Mucosa of descending colon (tissue), 3 donors: Measurements from ENCODE around the gene CCDC158. TPM values are rescaled to one million over a fixed set of nuclear protein-coding genes. Genes with fewer than 3 reads are reported as not detected.

Source experiments
- ATAC-seq: fragments of 200-7000 bp; cut with Tn5 transposase; one replicate; pipeline ENCODE4 v1.9.1; 2020; ENCODE audit warnings: mild to moderate bottlenecking, moderate library complexity
- DNase-seq, 3 donors: peaks; one replicate each; pipeline ENCODE4 v3.0.0-alpha.2; 2020
- H3K36me3 ChIP-seq: fragments of 200-600 bp; one replicate; pipeline ENCODE4 v1.8.0; 2021; ENCODE audit warnings: low read depth, mild to moderate bottlenecking
- H3K4me1 ChIP-seq: fragments of 200-600 bp; one replicate; pipeline ENCODE4 v1.8.0; 2021; ENCODE audit warnings: low read depth, mild to moderate bottlenecking
- H3K4me3 ChIP-seq: fragments of 200-600 bp; one replicate; pipeline ENCODE4 v1.8.0; 2021; ENCODE audit warnings: mild to moderate bottlenecking
- H3K9me3 ChIP-seq: fragments of 200-600 bp; one replicate; pipeline ENCODE4 v1.8.0; 2021; ENCODE audit warnings: mild to moderate bottlenecking
- intact Hi-C, 2 donors: fragments of 100-400 bp; cut with DNase I in 1 of 2; cut with micrococcal nuclease in 1 of 2; formaldehyde crosslinking; loops; one replicate each; pipeline versions ENCODE4 v1.11.0 to v1.11.1; 2022; cut with DNase I, micrococcal nuclease
- total RNA-seq, 3 donors: library from RNA; stranded (reverse); fragmentation: NEBNext Ultra II Directional in 2 of 3; extraction: Animal tissue kit (Norgen Biotek cat#: 25700) in 2 of 3; gene quantifications; one replicate each; pipeline versions ENCODE4 v1.2.1 to v1.2.4, GENCODE V29; 2021 to 2023
- TF ChIP-seq, protein P1 (sequence below): fragments of 200-600 bp; IDR thresholded peaks from one replicate; pipeline ENCODE4 v1.8.0; 2022; ENCODE audit warnings: antibody characterized with exemption, mild to moderate bottlenecking
- donor health status: DM: no; HTN: no; CAD: no; lungs with moderate emphysema.
- donor health status: DM: no; HTN: no; CAD: no.
- donor health status: DM: no; HTN: yes; CAD: no.

The CCDC158 gene
- total RNA-seq, 3 donors from 2014 or later = 0.82 TPM; not detected in 2

DNA sequence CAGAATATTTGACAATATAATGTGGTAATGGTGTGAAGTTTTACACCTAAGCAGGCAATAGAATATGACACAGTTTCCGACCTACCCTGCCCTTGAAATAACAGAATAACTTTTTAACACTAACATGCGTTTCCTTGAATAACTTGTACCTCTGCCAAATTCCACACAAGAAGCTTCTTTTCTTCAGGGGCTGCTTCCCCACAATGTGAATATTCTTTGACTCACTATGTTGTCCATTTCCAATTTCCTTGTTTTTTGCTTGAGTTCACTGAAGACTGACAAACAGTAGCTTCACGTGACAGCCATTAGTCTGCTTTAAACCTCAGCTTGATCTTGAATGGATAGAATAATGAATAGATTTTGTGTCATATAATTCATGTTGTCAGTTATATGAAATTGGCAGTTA is 28.4 kb upstream of the CCDC158 start:
- intact Hi-C loops = no loop called here
- DNase-seq = no peak
- ATAC-seq = no peak
- Histone ChIP-seq H3K4me3 (no peak overlapping the region), H3K4me1 (no peaks in the 10 kb centered on the region), H3K36me3 (no peaks in the 10 kb centered on the region), H3K9me3 (no peaks in the 10 kb centered on the region)
- TF ChIP-seq, protein P1, sequence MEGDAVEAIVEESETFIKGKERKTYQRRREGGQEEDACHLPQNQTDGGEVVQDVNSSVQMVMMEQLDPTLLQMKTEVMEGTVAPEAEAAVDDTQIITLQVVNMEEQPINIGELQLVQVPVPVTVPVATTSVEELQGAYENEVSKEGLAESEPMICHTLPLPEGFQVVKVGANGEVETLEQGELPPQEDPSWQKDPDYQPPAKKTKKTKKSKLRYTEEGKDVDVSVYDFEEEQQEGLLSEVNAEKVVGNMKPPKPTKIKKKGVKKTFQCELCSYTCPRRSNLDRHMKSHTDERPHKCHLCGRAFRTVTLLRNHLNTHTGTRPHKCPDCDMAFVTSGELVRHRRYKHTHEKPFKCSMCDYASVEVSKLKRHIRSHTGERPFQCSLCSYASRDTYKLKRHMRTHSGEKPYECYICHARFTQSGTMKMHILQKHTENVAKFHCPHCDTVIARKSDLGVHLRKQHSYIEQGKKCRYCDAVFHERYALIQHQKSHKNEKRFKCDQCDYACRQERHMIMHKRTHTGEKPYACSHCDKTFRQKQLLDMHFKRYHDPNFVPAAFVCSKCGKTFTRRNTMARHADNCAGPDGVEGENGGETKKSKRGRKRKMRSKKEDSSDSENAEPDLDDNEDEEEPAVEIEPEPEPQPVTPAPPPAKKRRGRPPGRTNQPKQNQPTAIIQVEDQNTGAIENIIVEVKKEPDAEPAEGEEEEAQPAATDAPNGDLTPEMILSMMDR = no peak

DNA sequence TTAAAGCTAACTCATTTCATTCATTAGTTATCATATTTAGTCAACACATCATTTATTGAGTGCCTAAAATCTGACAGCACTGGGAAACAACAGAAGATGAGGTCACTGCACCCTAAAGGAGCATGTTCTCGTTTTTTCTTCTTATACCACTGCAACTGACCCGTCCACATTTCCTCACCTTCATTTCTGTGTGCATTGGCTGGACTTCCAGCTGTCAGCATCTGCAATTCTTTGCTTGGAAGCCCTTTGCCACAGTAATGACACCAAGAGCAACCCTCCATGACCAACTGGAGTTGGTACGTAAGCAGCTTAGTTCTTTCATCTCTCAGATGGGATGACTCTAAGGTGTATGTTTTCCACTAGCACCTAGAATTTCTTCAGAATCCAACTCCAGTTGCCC is 27.3 kb upstream of the CCDC158 start:
- intact Hi-C loops = no loop called here
- DNase-seq (no peak), ATAC-seq (no peak)
- TF ChIP-seq, protein P1 = no peak
- no peaks in the 10 kb centered on the region for H3K4me1 ChIP-seq
- H3K36me3 ChIP-seq = no peaks in the 10 kb centered on the region
- H3K4me3 ChIP-seq = no peak overlapping the region
- no peaks in the 10 kb centered on the region for H3K9me3 ChIP-seq

DNA sequence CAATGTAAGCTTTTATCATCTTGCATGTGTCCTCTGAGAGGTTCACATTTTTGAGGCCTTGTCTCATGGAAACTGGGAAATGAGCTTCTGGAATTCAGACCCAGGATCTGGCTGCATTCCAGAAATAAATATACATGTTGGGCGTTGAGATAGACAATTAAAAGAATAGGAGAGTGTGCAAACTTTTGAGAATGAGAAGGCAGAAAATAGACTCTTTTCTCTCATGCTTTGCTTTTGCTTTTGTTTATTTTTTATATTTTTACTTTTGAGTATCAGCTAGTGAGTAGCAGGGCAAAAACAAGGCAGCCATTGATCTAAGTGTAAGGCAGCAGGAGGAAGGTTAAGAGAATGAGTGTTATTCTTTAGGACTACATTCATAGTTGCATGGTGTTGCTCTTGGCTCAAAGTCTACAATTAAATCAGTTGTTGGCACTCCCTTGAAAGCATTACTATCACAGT is 26.5 kb upstream of the CCDC158 start:
- H3K4me1 ChIP-seq = no peaks in the 10 kb centered on the region
- TF ChIP-seq, protein P1 = no peak
- ATAC-seq (no peak), DNase-seq (no peak)
- intact Hi-C loops = no loop called here
- no peak overlapping the region for H3K4me3 ChIP-seq
- H3K9me3 ChIP-seq = no peaks in the 10 kb centered on the region
- no peaks in the 10 kb centered on the region for H3K36me3 ChIP-seq

DNA sequence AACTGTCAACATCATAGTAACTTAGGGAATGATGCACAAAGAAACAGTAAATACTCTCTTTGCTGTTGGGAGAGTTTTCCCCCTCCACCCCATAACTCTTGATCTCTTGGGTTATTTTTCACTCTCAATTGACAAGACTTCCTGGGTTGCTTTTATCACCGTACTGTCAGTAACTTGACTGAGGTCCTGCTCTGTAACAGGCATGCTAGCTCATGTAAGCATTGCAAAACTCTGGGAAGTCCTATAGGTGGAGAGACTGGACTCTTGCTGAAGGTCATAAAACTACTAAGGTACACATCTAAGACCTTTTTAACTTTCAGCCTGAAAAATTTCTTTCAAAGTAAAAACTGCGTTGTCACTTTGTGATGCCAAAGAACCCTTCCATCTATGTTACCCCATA is 25.0 kb upstream of the CCDC158 start:
- intact Hi-C loops = no loop called here
- H3K4me1 ChIP-seq = no peaks in the 10 kb centered on the region
- ATAC-seq (no peak), DNase-seq (no peak)
- H3K4me3 ChIP-seq = no peak overlapping the region
- no peaks in the 10 kb centered on the region for H3K9me3 ChIP-seq
- H3K36me3 ChIP-seq = no peaks in the 10 kb centered on the region
- TF ChIP-seq, protein P1 = no peak

DNA sequence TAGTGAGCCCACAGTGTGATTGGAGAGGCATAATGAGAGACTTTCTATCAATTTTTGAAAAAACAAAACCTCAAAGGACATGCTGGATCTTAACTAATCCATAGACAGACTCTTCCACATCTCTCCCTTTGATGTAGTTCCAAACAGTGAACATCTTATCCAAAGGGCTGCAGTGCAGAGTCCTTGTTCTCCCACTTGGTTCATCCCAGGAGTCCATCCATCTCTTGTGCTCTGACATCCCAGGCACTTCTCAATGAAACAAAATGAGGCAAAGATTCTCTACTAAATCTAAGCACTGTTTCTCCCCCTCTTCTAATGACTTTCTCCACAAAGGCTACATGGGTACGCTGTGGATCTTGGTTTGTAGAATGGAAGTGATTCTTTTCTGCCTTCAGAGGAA is 22.4 kb upstream of the CCDC158 start:
- H3K36me3 ChIP-seq = no peaks in the 10 kb centered on the region
- intact Hi-C loops = no loop called here
- TF ChIP-seq, protein P1 = no peak
- H3K4me3 ChIP-seq = no peak overlapping the region
- no peak for ATAC-seq
- no peaks in the 10 kb centered on the region for H3K4me1 ChIP-seq
- no peaks in the 10 kb centered on the region for H3K9me3 ChIP-seq
- no peak for DNase-seq

DNA sequence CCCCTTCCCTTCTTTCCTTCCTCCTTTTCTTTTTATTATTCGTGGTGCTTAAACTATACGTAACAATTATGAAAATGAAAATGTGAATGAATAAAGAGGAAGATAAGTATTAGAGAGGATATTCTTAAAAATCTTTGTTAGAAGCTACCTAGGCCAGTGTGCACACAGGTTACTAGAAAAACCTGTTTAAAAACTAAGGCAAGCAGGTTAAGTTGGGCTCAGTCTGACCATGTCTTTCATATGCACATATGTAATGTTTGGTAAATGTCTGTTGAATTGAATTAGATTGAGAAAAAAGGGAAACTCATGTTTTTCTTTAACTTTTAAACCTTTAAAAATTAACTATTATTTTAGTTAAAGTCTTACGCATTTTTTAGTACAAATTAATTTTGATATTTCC is 21.9 kb upstream of the CCDC158 start:
- intact Hi-C loops = no loop called here
- no peaks in the 10 kb centered on the region for H3K36me3 ChIP-seq
- TF ChIP-seq, protein P1 = no peak
- H3K4me1 ChIP-seq = no peaks in the 10 kb centered on the region
- no peak overlapping the region for H3K4me3 ChIP-seq
- ATAC-seq = no peak
- no peak for DNase-seq
- no peaks in the 10 kb centered on the region for H3K9me3 ChIP-seq
